GM12801 (cell line): ENCODE results near the gene GFOD2.

Experiments
- CTCF ChIP-seq: IDR thresholded peaks from one replicate; pipeline ENCODE4 v1.5.1; 2011; ENCODE audit warnings: control low read depth; ENCODE audit not compliant: insufficient read length; ENCODE audit errors: extremely low read depth

Gene GFOD2

GRCh38 chr16:67667453-67667816 is 51.7 kb downstream of the GFOD2 start:
- TF ChIP-seq CTCF: no peak

GRCh38 chr16:67666559-67667452 is 52.3 kb downstream of the GFOD2 start, which contains the start of the genes C16orf86 and ENKD1:
TSS of gene C16orf86 (plus strand) at chr16:67666814. CDS start at chr16:67666971, 157 bp downstream.
TSS of gene ENKD1 (minus strand) at chr16:67666750. CDS start at chr16:67666442, 308 bp downstream.
- no peak for TF ChIP-seq CTCF

- no peak for TF ChIP-seq CTCF
These were observed 53.0 kb downstream of the GFOD2 start for GRCh38 chr16:67666032-67666551.

- no peak for TF ChIP-seq CTCF
These were observed 53.5 kb downstream of the GFOD2 start for GRCh38 chr16:67665598-67665997.

- TF ChIP-seq CTCF: no peak
These were observed 54.2 kb downstream of the GFOD2 start for GRCh38 chr16:67664871-67665270.

- no peak for TF ChIP-seq CTCF
These were observed 54.9 kb downstream of the GFOD2 start for GRCh38 chr16:67664258-67664657.

- TF ChIP-seq CTCF: no peak
These were observed 55.3 kb downstream of the GFOD2 start for GRCh38 chr16:67663877-67664222.
